ENCODE results near the gene TTI1. TPM values are rescaled to one million over a fixed set of nuclear protein-coding genes. Genes with fewer than 3 reads are reported as not detected.

TTI1 gene
- total and polyA plus RNA-seq, 9 of the 15 experiments (the other 6 are each of a cell fraction or from before 2014, with no cell fraction given): 9.8 to 55.1 (median 39.4) TPM

DNA sequence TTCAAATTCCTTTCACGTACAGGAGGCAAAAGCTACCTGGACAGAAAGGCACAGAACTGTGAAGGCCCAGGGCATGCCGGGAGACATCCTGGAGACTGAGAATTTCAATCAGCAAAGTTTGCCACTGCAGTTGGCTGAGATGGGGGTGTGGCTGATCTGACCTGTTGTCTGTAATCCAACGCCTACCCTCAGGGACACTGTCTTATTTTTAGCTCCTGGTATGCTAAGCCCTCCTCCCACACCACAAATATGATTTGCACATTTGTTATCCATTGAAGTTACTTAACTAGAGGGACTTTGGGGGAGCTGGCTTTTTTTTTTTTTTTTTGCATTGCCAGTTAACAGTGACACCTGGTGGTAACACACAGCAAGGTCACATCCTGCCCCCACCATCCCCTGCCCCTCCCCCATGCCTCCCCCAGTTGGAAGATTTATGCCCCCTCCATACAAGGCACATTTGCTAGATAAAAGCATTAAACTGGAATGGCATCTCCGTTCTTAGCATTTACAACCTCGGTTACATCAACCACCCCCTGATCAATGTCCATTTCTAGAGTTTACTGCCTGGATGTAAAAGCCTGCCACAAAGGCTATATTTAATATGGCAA is 40.4 kb downstream of the TTI1 start (continued):
- TF ChIP-seq MCM5 (IDR thresholded peaks at IDR 0.05; ENCODE audit: low read depth): no peak
- peak; percentile 91 for TF ChIP-seq MEF2A (IDR thresholded peaks at IDR 0.05; ENCODE audit: control insufficient read depth, low read depth, low read length)
- TF ChIP-seq NCOR1 (IDR thresholded peaks at IDR 0.05): no peak
- no peak for TF ChIP-seq KLF1 (tag; IDR thresholded peaks at IDR 0.05)
- TF ChIP-seq SMAD2 (IDR thresholded peaks at IDR 0.05; ENCODE audit: low read depth, low read length): no peak
- TF ChIP-seq ZNF584 (CRISPR knock-in tag; IDR thresholded peaks at IDR 0.05; ENCODE audit: low read depth): no peak
- no peak for TF ChIP-seq THRAP3 (IDR thresholded peaks at IDR 0.05; ENCODE audit: borderline replicate concordance)
- TF ChIP-seq TCF3 (CRISPR knock-in tag; IDR thresholded peaks at IDR 0.05): peak; percentile 25; the same call in 1 of the 2 replicates
- TF ChIP-seq XRCC5 (IDR thresholded peaks at IDR 0.05; ENCODE audit: low read depth, low read length): 0 out of 2 replicates have a peak, but pooled peaks have one; percentile 30
- 0 out of 4 replicates have a peak, but pooled peaks of 1 of the 2 experiments have one; percentile 11 for TF ChIP-seq RCOR1 (IDR thresholded peaks at IDR 0.05; ENCODE audit: borderline replicate concordance in 1 of 2, low read depth in 2 of 2, low read length in 2 of 2)
- TF ChIP-seq EZH2 (IDR thresholded peaks at IDR 0.05; ENCODE audit: borderline replicate concordance, low read depth, low read length): no peak
- TF ChIP-seq, protein P1, sequence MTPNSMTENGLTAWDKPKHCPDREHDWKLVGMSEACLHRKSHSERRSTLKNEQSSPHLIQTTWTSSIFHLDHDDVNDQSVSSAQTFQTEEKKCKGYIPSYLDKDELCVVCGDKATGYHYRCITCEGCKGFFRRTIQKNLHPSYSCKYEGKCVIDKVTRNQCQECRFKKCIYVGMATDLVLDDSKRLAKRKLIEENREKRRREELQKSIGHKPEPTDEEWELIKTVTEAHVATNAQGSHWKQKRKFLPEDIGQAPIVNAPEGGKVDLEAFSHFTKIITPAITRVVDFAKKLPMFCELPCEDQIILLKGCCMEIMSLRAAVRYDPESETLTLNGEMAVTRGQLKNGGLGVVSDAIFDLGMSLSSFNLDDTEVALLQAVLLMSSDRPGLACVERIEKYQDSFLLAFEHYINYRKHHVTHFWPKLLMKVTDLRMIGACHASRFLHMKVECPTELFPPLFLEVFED (CRISPR knock-in tag; conservative IDR thresholded peaks at IDR 0.05): no peak
- 0 out of 2 replicates have a peak, but pooled peaks have one; percentile 14 for TF ChIP-seq CBFA2T3 (IDR thresholded peaks at IDR 0.05)
- no peak for TF ChIP-seq ZNF780A (CRISPR knock-in tag; IDR thresholded peaks at IDR 0.05)
- TF ChIP-seq TCF7L2 (IDR thresholded peaks at IDR 0.05; ENCODE audit: low read depth, low read length): no peak
- TF ChIP-seq ZNF274 (IDR thresholded peaks at IDR 0.05; ENCODE audit: borderline replicate concordance, low read depth, low read length): no peak
- TF ChIP-seq, protein P2, sequence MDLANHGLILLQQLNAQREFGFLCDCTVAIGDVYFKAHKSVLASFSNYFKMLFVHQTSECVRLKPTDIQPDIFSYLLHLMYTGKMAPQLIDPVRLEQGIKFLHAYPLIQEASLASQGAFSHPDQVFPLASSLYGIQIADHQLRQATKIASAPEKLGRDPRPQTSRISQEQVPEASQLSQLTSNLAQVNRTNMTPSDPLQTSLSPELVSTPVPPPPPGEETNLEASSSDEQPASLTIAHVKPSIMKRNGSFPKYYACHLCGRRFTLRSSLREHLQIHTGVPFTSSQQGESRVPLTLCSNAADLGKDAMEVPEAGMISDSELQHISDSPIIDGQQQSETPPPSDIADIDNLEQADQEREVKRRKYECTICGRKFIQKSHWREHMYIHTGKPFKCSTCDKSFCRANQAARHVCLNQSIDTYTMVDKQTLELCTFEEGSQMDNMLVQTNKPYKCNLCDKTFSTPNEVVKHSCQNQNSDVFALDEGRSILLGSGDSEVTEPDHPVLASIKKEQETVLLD (IDR thresholded peaks at IDR 0.05): no peak
- TF ChIP-seq, protein P3, sequence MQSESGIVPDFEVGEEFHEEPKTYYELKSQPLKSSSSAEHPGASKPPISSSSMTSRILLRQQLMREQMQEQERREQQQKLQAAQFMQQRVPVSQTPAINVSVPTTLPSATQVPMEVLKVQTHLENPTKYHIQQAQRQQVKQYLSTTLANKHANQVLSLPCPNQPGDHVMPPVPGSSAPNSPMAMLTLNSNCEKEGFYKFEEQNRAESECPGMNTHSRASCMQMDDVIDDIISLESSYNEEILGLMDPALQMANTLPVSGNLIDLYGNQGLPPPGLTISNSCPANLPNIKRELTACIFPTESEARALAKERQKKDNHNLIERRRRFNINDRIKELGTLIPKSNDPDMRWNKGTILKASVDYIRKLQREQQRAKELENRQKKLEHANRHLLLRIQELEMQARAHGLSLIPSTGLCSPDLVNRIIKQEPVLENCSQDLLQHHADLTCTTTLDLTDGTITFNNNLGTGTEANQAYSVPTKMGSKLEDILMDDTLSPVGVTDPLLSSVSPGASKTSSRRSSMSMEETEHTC (IDR thresholded peaks at IDR 0.05): no peak
- no peak for TF ChIP-seq NR2C1 (IDR thresholded peaks at IDR 0.05)
- TF ChIP-seq NR2C1 (tag; IDR thresholded peaks at IDR 0.05): no peak
- TF ChIP-seq ZBED1 (IDR thresholded peaks at IDR 0.05): no peak
- TF ChIP-seq HDAC3 (IDR thresholded peaks at IDR 0.05; ENCODE audit: borderline replicate concordance, partially characterized antibody): no peak
- peak in 1 of 2 experiments; percentile 53; a peak in 1 of 4 replicates for TF ChIP-seq TBL1XR1 (IDR thresholded peaks at IDR 0.05; ENCODE audit: low read length in 2 of 2)
- TF ChIP-seq MAZ (CRISPR knock-in tag; conservative IDR thresholded peaks at IDR 0.05 in 1 of 2, IDR thresholded peaks at IDR 0.05 in 1 of 2): peak in 1 of 2 experiments; percentile 37; a peak in 1 of 4 replicates
- peak; percentile 85 for TF ChIP-seq MEF2D (tag; conservative IDR thresholded peaks at IDR 0.05; ENCODE audit: low read depth)
